MM.1S (cell line): ENCODE data around the gene CELF4.

Source experiments
- EZH2 ChIP-seq: fragments of 300-600 bp; sonication (generic); optimal IDR thresholded peaks from 2 replicates; pipeline ENCODE3; 2017; ENCODE audit warnings: low read depth, mild to moderate bottlenecking, antibody characterized with exemption, low read length, mixed read lengths
- TF ChIP-seq, protein P1 (sequence below): fragments of 300-600 bp; sonication (generic); IDR thresholded peaks from 2 replicates; pipeline ENCODE4 v1.5.1; 2016; ENCODE audit warnings: antibody characterized with exemption, low read length, mixed read lengths

DNA sequence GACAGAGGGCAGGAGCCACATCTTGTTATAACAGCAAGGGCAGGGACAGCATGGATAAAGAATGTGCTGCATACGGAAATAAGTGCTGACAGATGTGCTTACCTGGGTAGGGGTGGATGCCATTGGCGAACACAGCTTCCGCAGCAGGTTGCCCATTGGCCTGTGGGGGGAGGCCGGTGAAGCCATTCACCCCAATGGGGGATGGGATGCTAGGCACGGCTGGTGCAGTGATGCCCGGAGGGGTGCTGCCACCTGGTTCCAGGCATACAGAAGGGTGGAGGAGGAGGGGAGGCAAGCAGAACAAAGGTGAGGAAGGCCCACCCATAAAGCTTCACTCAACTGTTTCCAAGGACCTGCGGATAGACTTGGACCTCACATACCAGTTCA is 294.9 kb downstream of the CELF4 start:
- TF ChIP-seq, protein P1, sequence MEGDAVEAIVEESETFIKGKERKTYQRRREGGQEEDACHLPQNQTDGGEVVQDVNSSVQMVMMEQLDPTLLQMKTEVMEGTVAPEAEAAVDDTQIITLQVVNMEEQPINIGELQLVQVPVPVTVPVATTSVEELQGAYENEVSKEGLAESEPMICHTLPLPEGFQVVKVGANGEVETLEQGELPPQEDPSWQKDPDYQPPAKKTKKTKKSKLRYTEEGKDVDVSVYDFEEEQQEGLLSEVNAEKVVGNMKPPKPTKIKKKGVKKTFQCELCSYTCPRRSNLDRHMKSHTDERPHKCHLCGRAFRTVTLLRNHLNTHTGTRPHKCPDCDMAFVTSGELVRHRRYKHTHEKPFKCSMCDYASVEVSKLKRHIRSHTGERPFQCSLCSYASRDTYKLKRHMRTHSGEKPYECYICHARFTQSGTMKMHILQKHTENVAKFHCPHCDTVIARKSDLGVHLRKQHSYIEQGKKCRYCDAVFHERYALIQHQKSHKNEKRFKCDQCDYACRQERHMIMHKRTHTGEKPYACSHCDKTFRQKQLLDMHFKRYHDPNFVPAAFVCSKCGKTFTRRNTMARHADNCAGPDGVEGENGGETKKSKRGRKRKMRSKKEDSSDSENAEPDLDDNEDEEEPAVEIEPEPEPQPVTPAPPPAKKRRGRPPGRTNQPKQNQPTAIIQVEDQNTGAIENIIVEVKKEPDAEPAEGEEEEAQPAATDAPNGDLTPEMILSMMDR = no peak
- TF ChIP-seq EZH2 = no peak
